ENCODE measurements around the gene CYP19A1. TPM values are rescaled to one million over a fixed set of nuclear protein-coding genes. Genes with fewer than 3 reads are reported as not detected.
A peak's percentile ranks its signal among the peaks of the same experiment; 100 is the strongest.

Gene CYP19A1
- total and polyA plus RNA-seq, 10 of the 15 experiments (the other 5 are each of a cell fraction or from before 2014, with no cell fraction given): 0.08 to 1.8 (median 0.70) TPM

- FAIRE-seq (no peak), ATAC-seq (no peak), DNase-seq (ENCODE audit: low read depth, low spot score) (no peak)
- H2AFZ ChIP-seq (ENCODE audit: control insufficient read depth, low read depth, low read length): no peak overlapping the region
- H4K20me1 ChIP-seq (ENCODE audit: control insufficient read depth, insufficient read depth): no peaks in the 10 kb centered on the region
- no peaks in the 10 kb centered on the region for H3K36me3 ChIP-seq (ENCODE audit: control insufficient read depth in 2 of 2, insufficient read depth in 2 of 2, low read length in 1 of 2)
- peaks cover 0 to 5% of the 10 kb centered on the region in 2 experiments; a peak in 3 of 4 replicates for H3K27me3 ChIP-seq (replicated peaks in 1 of 2; ENCODE audit: control insufficient read depth in 2 of 2, insufficient read depth in 2 of 2, low read length in 1 of 2)
- in situ Hi-C loops (cut with MboI): no loop called here
- no peak overlapping the region for H3K4me3 ChIP-seq
- no peak overlapping the region for H3K4me2 ChIP-seq (ENCODE audit: control insufficient read depth, insufficient read depth)
- intact Hi-C loops (cut with micrococcal nuclease; ENCODE audit: unreplicated experiment): no loop called here
- CTCF ChIA-PET: interaction anchor here (0.7 to 1.0 kb wide), 2 partner anchors 24 to 67 kb away, joined by 3 to 4 read pairs; no protein-coding TSS in a partner anchor
- SMC1A ChIA-PET (ENCODE audit: uncharacterized antibody, unreplicated experiment): no interaction called here
- H3K9ac ChIP-seq (ENCODE audit: control insufficient read depth, insufficient read depth, low read length): no peak overlapping the region
- RAD21 ChIA-PET (ENCODE audit: unreplicated experiment): interaction anchor here (1.0 kb wide), 1 partner anchor 14 kb away, joined by 3 read pairs; no protein-coding TSS in a partner anchor
- H3K27ac ChIP-seq (ENCODE audit: control insufficient read depth, insufficient read depth): no peak overlapping the region
- H3K9me3 ChIP-seq (replicated peaks; ENCODE audit: control insufficient read depth, insufficient read depth, low read length): no peaks in the 10 kb centered on the region
- no TSS peak for BruUV-seq (replicated peaks)
- H3K79me2 ChIP-seq (ENCODE audit: control insufficient read depth, insufficient read depth, low read length): no peaks in the 10 kb centered on the region
- POLR2A ChIA-PET: no interaction called here
- WGBS (ENCODE audit: insufficient coverage, insufficient replicate concordance, low lambda C conversion rate, missing lambda C conversion rate): 16% methylated on average over 5 of the region's 5 CpGs
- no peak for TF ChIP-seq KAT2A (conservative IDR thresholded peaks at IDR 0.05; ENCODE audit: control insufficient read depth, low read depth, low read length)
- TF ChIP-seq SPI1 (IDR thresholded peaks at IDR 0.05; ENCODE audit: borderline replicate concordance, insufficient read depth, low read depth, low read length): peak; percentile 34
- no peaks in the 10 kb centered on the region; the same call in 1 of the 2 replicates for H3K4me1 ChIP-seq (ENCODE audit: control insufficient read depth, insufficient read depth, low read length)
Measured at GRCh38 chr15:51186181-51186705, 152.2 kb downstream of the CYP19A1 start.

GRCh38 chr15:51185213-51186159 lies 152.9 kb downstream of the CYP19A1 start:
- no peaks in the 10 kb centered on the region for H3K36me3 ChIP-seq (ENCODE audit: control insufficient read depth in 2 of 2, insufficient read depth in 2 of 2, low read length in 1 of 2)
- H3K4me2 ChIP-seq (ENCODE audit: control insufficient read depth, insufficient read depth): no peak overlapping the region
- ATAC-seq: no peak
- 32% methylated on average over 12 of the region's 12 CpGs for WGBS (ENCODE audit: insufficient coverage, insufficient replicate concordance, low lambda C conversion rate, missing lambda C conversion rate)
- no peaks in the 10 kb centered on the region for H4K20me1 ChIP-seq (ENCODE audit: control insufficient read depth, insufficient read depth)
- TF ChIP-seq MYB (IDR thresholded peaks at IDR 0.05; ENCODE audit: borderline replicate concordance, low read depth, low read length) (no peak), SREBF1 (IDR thresholded peaks at IDR 0.05; ENCODE audit: low read length) (no peak), ZNF274 (IDR thresholded peaks at IDR 0.05; ENCODE audit: insufficient read depth, insufficient read length) (no peak)
- ChIA-PET RAD21 (ENCODE audit: unreplicated experiment) (interaction anchor here (0.5 to 1.0 kb wide), 2 partner anchors 14 to 257 kb away, joined by 3 read pairs; no protein-coding TSS in a partner anchor), CTCF (interaction anchor here (0.7 to 2.8 kb wide), 5 partner anchors 7 to 66 kb away, joined by 3 to 15 read pairs (median 4); no protein-coding TSS in a partner anchor), POLR2A (no interaction called here), SMC1A (ENCODE audit: uncharacterized antibody, unreplicated experiment) (no interaction called here)
- no TSS peak for BruUV-seq (replicated peaks)
- no peaks in the 10 kb centered on the region for H3K9me3 ChIP-seq (replicated peaks; ENCODE audit: control insufficient read depth, insufficient read depth, low read length)
- in situ Hi-C loops (cut with MboI): no loop called here
- H2AFZ ChIP-seq (ENCODE audit: control insufficient read depth, low read depth, low read length): no peak overlapping the region
- no peaks in the 10 kb centered on the region for H3K79me2 ChIP-seq (ENCODE audit: control insufficient read depth, insufficient read depth, low read length)
- no peaks in the 10 kb centered on the region; the same call in 1 of the 2 replicates for H3K4me1 ChIP-seq (ENCODE audit: control insufficient read depth, insufficient read depth, low read length)
- intact Hi-C loops (cut with micrococcal nuclease; ENCODE audit: unreplicated experiment): no loop called here
- H3K27ac ChIP-seq (ENCODE audit: control insufficient read depth, insufficient read depth): no peak overlapping the region
- no peak for DNase-seq (ENCODE audit: low read depth, low spot score)
- no peak for FAIRE-seq
- H3K9ac ChIP-seq (ENCODE audit: control insufficient read depth, insufficient read depth, low read length): no peak overlapping the region
- H3K4me3 ChIP-seq: no peak overlapping the region
- H3K27me3 ChIP-seq (replicated peaks in 1 of 2; ENCODE audit: control insufficient read depth in 2 of 2, insufficient read depth in 2 of 2, low read length in 1 of 2): peaks cover 0 to 5% of the 10 kb centered on the region in 2 experiments; a peak in 3 of 4 replicates
